EH (cell line): Measurements from ENCODE around the gene EXOC4.

Experiments used
- DNase-seq: peaks from one replicate; pipeline ENCODE4 v3.0.0-alpha.2; 2015; ENCODE audit warnings: low read depth

EXOC4 gene

DNA sequence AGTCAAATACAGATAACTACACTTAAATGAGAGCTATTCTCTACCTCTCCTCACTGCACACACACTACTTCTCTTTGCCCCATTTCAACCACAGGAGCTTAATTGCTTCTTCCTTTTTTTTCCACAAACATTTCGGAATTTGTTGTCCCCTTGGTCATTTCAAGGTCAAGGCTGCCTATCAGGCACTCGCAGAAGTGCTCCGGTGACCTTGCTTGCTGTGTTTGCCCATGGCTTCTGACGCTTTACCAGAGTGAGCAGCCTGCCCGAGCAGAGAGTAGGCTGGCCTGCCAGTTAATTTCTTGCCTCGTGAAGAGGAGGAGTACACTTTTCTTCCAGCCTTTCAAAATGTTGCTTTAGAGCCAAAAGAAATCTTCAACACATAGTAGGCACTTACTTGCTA, 577.2 kb downstream of the EXOC4 start:
- no peak for DNase-seq

DNA sequence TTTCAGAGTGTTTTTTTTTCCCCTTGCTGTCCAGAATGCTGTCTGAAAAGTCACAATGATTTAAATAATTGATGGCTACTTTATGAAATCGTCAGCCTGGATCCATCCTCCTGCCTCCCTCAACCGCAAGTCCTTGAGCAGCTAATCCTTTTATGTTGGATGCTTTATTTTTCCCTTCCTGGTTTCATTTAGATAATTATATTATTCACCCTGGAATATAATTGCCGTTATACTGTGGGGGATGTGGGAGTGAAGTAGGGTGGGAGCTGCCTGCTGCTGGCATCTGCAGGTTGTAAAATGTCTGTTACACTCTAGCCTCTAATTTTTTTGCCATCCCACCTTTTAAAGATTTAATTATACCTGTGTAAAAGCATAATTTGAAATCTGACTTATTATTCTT, 583.8 kb downstream of the EXOC4 start:
- DNase-seq: no peak

- no peak for DNase-seq
Observed at GRCh38 chr7:133837224-133837623, 584.3 kb downstream of the EXOC4 start.

DNA sequence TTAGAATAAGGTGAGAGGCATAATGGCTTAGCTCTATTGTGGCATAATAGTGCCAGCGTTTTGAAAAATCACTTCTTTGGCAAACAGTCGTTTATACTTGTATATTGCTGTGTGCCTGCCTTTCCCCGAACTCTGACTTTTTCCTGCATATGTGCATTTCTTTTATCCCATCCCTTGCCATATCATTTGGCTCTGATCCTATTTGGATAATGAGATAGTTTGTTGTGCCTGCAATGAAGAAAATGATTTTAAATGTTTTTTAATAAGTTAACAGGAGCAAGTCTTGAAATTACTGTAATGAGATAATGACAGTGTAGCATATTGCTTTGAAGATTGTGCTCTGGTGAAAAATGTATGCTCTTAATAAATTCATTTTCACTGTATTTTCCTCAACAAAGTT, 586.2 kb downstream of the EXOC4 start:
- no peak for DNase-seq

DNA sequence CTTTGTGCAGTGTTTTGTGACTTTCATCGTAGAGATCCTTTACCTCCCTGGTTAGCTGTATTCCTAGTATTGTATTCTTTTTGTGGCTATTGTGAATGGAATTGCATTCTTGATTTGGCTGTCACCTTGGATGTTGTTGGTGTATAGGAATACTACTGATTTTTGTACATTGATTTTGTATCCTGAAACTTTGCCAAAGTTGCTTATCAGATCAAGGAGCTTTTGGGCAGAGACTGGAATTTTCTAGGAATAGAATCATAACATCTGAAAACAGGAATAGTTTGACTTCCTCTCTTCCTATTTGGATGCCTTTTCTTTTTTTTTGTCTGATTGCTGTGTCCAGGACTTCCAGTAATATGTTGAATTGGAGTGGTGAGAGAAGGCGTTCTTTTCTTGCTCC, 590.5 kb downstream of the EXOC4 start:
- DNase-seq: no peak

- DNase-seq: no peak
Observed at GRCh38 chr7:133845005-133845404, 592.1 kb downstream of the EXOC4 start.

DNA sequence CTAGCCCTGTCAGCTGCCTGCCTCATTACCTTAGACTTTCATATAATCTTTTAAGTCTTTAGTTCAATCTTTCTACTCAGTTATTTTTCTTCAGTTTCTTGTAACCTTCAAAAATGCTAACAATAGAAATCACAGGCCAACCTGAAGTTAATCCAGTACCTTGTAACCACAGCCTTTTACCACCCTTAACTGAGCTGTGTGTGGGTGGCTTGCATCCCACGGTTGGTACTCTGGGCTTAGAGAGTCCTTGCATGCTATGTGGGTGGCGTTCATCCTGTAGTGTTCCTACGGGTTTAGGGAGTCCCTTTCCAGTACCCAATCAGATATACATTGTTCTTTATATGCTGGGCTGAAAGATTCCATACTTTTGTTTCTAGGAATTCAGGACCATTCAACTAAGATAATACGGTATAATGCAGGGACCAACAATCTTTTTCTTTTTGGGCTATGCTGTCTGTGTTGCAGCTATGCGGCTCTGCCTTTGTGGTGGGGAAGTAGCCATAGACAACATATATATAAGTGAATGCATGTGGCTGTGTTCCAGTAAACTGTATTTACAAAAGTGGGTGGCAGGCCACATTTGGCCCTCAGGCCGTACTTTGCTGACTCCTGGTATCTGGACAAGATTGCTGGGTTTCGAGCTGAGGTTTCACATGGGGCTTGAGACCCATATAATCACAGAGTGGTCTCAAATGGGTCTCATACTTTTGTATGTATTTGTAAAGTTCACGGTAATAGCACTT, 593.5 kb downstream of the EXOC4 start:
- no peak for DNase-seq

GRCh38 chr7:133850497-133851280, 597.8 kb downstream of the EXOC4 start:
- DNase-seq: no peak

- DNase-seq: no peak
Observed at GRCh38 chr7:133851411-133851810, 598.5 kb downstream of the EXOC4 start.

- peak; percentile 91 for DNase-seq
Observed at GRCh38 chr7:133853706-133854276, 600.9 kb downstream of the EXOC4 start.

DNA sequence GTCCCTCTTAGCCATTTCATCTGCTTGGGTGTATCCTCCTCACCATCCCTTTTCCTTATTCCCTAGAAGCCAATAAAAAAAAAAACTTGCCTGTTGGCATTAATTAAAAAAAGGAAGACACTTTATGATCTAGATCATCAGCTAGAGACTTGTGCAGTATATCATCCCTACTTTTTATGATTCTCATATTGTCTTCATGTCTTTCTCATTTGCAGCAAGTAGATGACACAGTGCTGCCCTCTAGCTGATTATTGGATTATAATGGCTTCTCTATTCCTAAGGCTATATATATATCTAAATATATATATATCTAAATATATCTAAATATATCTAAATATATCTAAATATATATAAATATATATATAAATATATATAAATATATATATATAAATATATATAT, 601.9 kb downstream of the EXOC4 start:
- DNase-seq: peak; percentile 67

- no peak for DNase-seq
Observed at GRCh38 chr7:133857376-133858119, 604.7 kb downstream of the EXOC4 start.

- no peak for DNase-seq
Observed at GRCh38 chr7:133858311-133858710, 605.4 kb downstream of the EXOC4 start.

DNA sequence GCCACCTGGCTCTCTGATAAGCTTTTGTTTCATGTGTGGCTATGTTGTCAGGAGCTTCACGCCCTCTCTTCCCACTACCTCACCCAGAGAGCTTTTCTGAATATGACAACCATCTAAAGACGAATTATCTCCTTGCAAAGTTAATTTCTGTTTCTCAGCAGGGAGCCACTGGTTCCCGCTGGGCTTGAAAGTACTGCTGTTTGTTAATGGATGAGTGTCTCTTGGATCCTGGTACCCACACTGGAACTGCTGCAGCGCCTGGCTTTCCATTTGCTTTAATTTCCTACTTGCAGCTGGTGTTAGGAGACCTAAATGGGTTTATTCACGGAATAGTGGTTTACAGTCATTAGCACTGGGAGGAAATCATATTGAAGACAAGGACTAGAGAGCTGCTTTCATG, 606.4 kb downstream of the EXOC4 start:
- no peak for DNase-seq

GRCh38 chr7:133859871-133860450, 607.1 kb downstream of the EXOC4 start:
- no peak for DNase-seq

DNA sequence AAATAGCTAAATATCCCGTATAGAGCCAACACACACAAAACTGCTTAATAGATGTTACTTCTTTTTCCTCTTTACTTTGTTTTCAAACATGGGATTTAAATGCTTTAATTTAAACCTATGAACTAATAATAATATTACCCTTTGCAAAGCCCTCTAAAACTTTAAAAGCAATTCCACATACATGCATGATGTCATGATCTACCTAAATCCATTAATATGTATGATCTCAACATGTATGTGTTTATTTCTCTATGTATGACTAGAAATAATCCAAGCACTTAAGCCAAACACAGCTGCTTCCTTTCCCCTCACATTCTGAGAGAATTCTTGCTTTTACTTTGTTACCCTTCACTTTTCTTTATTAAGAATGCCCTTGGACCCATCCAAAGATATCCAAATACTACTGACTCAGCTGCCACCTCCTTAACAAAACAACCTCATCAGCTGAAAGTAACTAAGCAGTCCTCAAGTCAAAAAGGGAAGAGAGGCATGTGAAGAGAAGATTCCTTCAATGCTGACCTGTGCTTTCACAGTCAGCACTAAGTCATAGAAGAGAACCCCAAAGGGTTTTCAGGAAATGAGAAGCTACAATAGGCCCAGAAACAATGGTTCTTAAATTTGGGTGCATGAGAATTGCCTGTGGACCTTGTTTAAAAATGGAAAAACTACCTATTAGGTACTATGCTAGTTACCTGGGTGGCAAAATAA, 607.9 kb downstream of the EXOC4 start:
- no peak for DNase-seq

DNA sequence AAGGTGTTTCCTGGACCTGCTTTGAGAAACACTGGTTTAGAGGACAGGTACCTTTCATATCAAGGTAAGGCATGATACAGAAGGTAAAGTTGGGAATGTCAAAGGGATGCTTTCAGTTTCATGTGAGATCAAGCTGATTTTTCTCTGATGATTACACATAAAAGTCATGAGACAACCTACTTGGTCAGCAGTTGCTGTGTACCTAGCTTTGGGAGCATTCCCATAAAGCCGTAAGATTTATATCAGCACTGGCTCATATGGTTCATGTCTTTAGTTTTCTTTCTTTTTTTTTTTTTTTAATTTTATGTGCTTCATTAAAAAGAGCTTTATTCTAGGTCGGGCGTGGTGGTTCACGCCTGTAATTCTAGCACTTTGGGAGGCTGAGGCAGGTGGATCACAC, 609.0 kb downstream of the EXOC4 start:
- no peak for DNase-seq

GRCh38 chr7:133863362-133864061, 610.6 kb downstream of the EXOC4 start:
- no peak for DNase-seq

DNA sequence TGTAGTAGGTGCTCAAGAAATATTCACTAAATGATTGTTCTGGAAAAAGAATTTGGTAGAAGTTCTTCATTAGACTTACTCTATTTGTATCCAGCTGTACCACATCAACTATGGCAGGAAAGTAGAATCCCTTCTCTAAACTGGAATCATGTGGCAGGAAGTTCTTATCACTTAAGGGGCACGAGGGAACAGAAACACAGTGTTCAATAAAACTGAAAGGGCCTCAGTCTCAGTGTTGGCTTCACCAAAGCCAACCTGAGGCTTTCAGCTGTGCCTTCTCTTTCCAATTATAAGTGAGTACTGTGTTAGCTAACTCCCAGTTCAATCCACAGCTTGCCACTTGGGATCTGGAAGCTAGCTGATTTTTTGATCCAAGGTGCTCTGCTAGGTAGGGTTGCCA, 616.7 kb downstream of the EXOC4 start:
- DNase-seq: no peak

DNA sequence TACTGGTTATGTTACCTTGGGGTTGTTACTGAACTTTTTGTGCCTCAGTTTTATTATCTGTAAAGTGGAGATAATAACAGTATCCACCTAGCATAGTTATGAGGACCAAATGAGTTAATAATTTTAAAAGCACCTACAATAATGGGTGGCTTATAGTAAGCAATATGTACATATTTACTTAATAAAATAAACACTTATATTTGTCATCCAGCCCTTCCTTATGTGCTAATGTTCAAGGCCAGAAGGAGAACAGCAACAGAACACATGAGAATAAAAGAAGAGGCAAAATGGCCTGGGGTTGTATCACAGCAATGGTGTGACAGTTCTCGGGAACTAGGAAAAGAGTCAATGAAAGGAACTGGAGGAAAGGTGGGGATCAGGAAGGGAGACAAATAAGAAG, 618.9 kb downstream of the EXOC4 start:
- no peak for DNase-seq

- no peak for DNase-seq
Observed at GRCh38 chr7:133873187-133873586, 620.3 kb downstream of the EXOC4 start.
